ENCODE results near the gene NFKBIB. TPM values are rescaled to one million over a fixed set of nuclear protein-coding genes. Genes with fewer than 3 reads are reported as not detected.
"Not testable (repeated sequence)": the region's sequence is repeated elsewhere in the genome, so short reads cannot be mapped to it uniquely, and the experiment has no call there.

Gene NFKBIB
- total and polyA plus RNA-seq, 2 experiments from 2014 or later, result 24.1 to 29.6 TPM

DNA sequence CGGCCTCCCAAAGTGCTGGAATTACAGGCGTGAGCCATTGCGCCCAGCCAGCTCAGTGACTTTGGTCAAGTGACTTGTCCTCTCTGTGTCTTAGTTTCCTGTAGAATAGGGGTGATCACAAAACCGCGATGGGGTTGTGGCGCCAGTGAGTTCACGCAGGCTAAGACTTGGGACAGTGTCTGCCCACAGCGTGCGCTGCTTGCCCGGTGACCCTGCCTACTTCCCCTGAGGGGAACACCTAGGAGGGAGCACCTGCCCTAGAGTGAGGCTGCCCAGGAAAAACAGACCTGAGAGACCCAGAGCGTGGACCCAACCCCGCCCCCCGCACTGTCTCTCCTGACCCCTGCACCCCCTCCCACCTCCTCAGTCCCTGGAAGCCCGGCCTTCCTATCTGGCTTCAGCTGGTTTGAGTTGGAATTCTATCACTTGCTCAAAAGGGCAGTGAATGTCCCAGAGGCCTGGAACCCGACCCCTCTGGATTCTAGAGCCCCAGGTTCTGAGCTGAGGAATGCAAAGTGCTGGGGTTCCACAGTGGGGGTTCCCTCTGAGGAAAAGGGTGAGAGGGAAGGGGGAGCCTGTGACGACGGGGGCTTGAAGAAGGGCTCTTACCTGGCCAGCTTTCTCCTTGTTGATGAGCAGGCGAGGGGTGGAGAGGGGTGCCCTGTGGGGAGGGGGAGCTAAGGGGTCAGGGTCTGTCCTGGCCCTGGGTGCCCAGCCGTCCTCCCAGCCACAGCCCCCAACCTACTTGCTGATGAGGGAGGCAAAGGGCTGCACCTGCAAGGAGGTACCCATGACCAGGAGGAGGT is 19.5 kb upstream of the NFKBIB start:
- no peak for DNase-seq (ENCODE audit: low spot score)
- no peaks in the 10 kb centered on the region for H3K36me3 ChIP-seq (replicated peaks; ENCODE audit: insufficient read depth, low read depth)
- peaks cover 18% of the 10 kb centered on the region for H3K4me1 ChIP-seq (ENCODE audit: insufficient read depth)

DNA sequence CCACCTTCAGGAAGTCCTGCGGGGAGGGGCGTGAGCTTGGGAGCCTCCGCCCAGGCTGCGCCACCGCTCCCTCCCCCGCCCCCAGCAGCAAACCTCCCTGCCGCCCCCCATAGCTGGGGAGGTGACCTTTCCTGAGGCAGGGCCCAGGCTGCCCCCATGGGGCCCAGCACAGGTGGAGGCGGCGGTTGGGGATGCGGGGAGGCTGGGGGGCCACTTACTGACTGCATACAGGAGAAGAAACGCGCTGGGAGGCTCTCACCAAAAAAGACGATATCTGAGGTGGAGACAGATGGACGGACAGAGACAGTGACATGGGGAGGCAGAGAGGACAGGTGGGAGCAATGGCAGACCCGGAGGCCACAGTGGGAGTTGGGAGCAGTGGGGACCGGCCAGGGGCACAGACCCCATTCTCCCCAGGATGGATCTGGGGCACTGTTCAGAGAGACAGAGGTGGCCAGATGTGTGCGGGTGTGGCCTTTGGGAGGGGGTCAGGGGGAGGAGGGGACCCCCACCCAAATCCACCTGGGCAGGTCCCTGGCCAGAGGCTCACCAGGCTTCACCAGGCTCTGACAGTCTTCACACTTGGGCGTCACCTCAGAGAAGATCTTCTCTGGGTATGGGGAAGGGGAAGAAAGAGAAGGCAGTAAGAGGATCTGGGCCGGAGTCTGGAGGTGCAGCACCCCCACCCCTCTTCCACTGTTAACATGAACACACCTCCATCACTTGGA is 18.7 kb upstream of the NFKBIB start:
- Histone ChIP-seq H3K9me2 (replicated peaks; ENCODE audit: insufficient read depth) (no peaks in the 10 kb centered on the region), H3K4me1 (ENCODE audit: insufficient read depth) (peaks cover 18% of the 10 kb centered on the region), H3K27ac (no peak overlapping the region), H2AFZ (no peak overlapping the region), H3K4me2 (no peak overlapping the region), H3K9me3 (ENCODE audit: low read depth) (no peaks in the 10 kb centered on the region), H3K27me3 (no peaks in the 10 kb centered on the region), H4K20me1 (ENCODE audit: insufficient read depth, poor library complexity, severe bottlenecking) (no peaks in the 10 kb centered on the region), H3K79me2 (no peaks in the 10 kb centered on the region), H3K36me3 (replicated peaks; ENCODE audit: insufficient read depth, low read depth) (no peaks in the 10 kb centered on the region), H3K4me3 (no peak overlapping the region)
- no peak for TF ChIP-seq EZH2phosphoT487 (IDR thresholded peaks at IDR 0.05; ENCODE audit: low read depth, severe bottlenecking, unreplicated experiment)
- TF ChIP-seq, protein P1, sequence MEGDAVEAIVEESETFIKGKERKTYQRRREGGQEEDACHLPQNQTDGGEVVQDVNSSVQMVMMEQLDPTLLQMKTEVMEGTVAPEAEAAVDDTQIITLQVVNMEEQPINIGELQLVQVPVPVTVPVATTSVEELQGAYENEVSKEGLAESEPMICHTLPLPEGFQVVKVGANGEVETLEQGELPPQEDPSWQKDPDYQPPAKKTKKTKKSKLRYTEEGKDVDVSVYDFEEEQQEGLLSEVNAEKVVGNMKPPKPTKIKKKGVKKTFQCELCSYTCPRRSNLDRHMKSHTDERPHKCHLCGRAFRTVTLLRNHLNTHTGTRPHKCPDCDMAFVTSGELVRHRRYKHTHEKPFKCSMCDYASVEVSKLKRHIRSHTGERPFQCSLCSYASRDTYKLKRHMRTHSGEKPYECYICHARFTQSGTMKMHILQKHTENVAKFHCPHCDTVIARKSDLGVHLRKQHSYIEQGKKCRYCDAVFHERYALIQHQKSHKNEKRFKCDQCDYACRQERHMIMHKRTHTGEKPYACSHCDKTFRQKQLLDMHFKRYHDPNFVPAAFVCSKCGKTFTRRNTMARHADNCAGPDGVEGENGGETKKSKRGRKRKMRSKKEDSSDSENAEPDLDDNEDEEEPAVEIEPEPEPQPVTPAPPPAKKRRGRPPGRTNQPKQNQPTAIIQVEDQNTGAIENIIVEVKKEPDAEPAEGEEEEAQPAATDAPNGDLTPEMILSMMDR (IDR thresholded peaks at IDR 0.05; ENCODE audit: poor library complexity), result no peak
- TF ChIP-seq EZH2 (IDR thresholded peaks at IDR 0.05; ENCODE audit: borderline replicate concordance), result no peak
- no peak for DNase-seq (ENCODE audit: low spot score)
- WGBS (ENCODE audit: low lambda C conversion rate, missing lambda C conversion rate), result 97% methylated on average over 11 of the region's 19 CpGs

More for the DNA sequence above, 19.5 kb upstream of the NFKBIB start:
- Histone ChIP-seq H3K27ac (no peak overlapping the region), H3K79me2 (no peaks in the 10 kb centered on the region), H3K9me3 (ENCODE audit: low read depth) (no peaks in the 10 kb centered on the region), H3K9me2 (replicated peaks; ENCODE audit: insufficient read depth) (no peaks in the 10 kb centered on the region), H2AFZ (no peak overlapping the region), H3K27me3 (no peaks in the 10 kb centered on the region), H4K20me1 (ENCODE audit: insufficient read depth, poor library complexity, severe bottlenecking) (no peaks in the 10 kb centered on the region), H3K4me3 (no peak overlapping the region), H3K4me2 (no peak overlapping the region)
- TF ChIP-seq EZH2 (IDR thresholded peaks at IDR 0.05; ENCODE audit: borderline replicate concordance) (no peak), EZH2phosphoT487 (IDR thresholded peaks at IDR 0.05; ENCODE audit: low read depth, severe bottlenecking, unreplicated experiment) (no peak)
- TF ChIP-seq, protein P1 (IDR thresholded peaks at IDR 0.05; ENCODE audit: poor library complexity), result no peak
- whole genome bisulfite sequencing (ENCODE audit: low lambda C conversion rate, missing lambda C conversion rate), result 90% methylated on average over 18 of the region's 19 CpGs

DNA sequence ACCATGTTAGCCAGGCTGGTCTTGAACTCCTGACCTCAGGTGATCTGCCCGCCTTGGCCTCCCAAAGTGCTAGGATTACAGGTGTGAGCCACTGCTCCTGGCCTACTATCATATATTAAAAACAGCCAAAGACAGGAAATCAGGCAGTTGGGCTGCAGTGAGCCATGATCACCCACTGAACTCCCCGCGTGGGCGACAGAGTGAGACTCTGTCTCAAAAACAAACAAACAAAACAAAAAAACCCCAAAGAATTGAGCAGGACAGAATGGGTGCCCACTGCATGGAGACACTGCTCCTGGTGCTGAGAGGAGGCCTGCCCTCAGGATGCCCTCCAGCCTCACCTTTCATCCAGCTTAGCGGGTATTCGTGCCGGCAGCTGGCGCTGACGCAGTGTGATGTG is 16.5 kb upstream of the NFKBIB start:
- H3K9me3 ChIP-seq (ENCODE audit: low read depth), result no peaks in the 10 kb centered on the region
- WGBS (ENCODE audit: low lambda C conversion rate, missing lambda C conversion rate), result 93% methylated on average over 9 of the region's 9 CpGs

DNA sequence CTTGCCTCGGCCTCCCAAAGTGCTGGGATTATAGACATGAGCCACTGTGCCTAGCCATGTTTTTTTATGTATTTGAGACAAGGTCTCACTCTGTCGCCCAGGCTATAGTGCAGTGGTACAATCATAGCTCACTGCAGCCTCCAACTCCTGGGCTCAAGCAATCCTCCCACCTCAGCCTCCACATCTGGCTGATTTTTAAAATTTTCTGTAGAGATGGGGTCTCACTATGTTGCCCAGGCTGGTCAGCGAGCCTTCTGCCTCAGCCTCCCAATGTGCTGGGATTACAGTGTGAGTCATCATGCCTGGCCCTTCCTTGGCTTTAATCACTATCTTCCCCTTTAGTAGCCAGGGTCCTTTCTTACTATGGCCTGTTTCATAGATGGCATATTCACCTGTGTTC is 15.1 kb upstream of the NFKBIB start:
- WGBS (ENCODE audit: low lambda C conversion rate, missing lambda C conversion rate), result 97% methylated on average over 3 of the region's 3 CpGs
- H3K9me3 ChIP-seq (ENCODE audit: low read depth); DNase-seq (ENCODE audit: low spot score); H3K4me3 ChIP-seq; H3K27me3 ChIP-seq; H3K79me2 ChIP-seq; H3K36me3 ChIP-seq (replicated peaks; ENCODE audit: insufficient read depth, low read depth); H2AFZ ChIP-seq; H3K4me1 ChIP-seq (ENCODE audit: insufficient read depth); H3K27ac ChIP-seq; H4K20me1 ChIP-seq (ENCODE audit: insufficient read depth, poor library complexity, severe bottlenecking); H3K4me2 ChIP-seq; H3K9me2 ChIP-seq (replicated peaks; ENCODE audit: insufficient read depth): not testable (repeated sequence)

More for the DNA sequence above, 16.5 kb upstream of the NFKBIB start:
- Histone ChIP-seq H3K27ac (no peak overlapping the region), H3K4me2 (no peak overlapping the region), H2AFZ (no peak overlapping the region), H4K20me1 (ENCODE audit: insufficient read depth, poor library complexity, severe bottlenecking) (no peaks in the 10 kb centered on the region), H3K27me3 (no peaks in the 10 kb centered on the region), H3K4me1 (ENCODE audit: insufficient read depth) (peaks cover 14% of the 10 kb centered on the region), H3K9me2 (replicated peaks; ENCODE audit: insufficient read depth) (no peaks in the 10 kb centered on the region), H3K79me2 (no peaks in the 10 kb centered on the region), H3K36me3 (replicated peaks; ENCODE audit: insufficient read depth, low read depth) (no peaks in the 10 kb centered on the region), H3K4me3 (no peak overlapping the region)
- TF ChIP-seq EZH2 (IDR thresholded peaks at IDR 0.05; ENCODE audit: borderline replicate concordance), result no peak
- no peak for TF ChIP-seq EZH2phosphoT487 (IDR thresholded peaks at IDR 0.05; ENCODE audit: low read depth, severe bottlenecking, unreplicated experiment)
- TF ChIP-seq, protein P1 (IDR thresholded peaks at IDR 0.05; ENCODE audit: poor library complexity), result no peak
- no peak for DNase-seq (ENCODE audit: low spot score)

All from hepatocyte (in vitro differentiated cells).